Liver (tissue), 9 donors: ENCODE results near the gene NACAD. TPM values are rescaled to one million over a fixed set of nuclear protein-coding genes. Genes with fewer than 3 reads are reported as not detected.

Source experiments
- DNase-seq: peaks from one replicate; pipeline ENCODE4 v3.0.0-alpha.2; 2017; ENCODE audit warnings: low spot score
- H3K27ac ChIP-seq, 2 donors: one replicate each; pipeline ENCODE4 v1.7.0; 2013; ENCODE audit warnings: inconsistent platforms in 2 of 2, low read length in 2 of 2, control low read depth in 1 of 2, low read depth in 1 of 2, mild to moderate bottlenecking in 1 of 2
- H3K27me3 ChIP-seq, 4 donors: one replicate each; pipeline versions ENCODE4 v1.6.1 to v1.7.0; 2013; ENCODE audit warnings: low read length in 3 of 4, inconsistent platforms in 1 of 4, mild to moderate bottlenecking in 1 of 4, moderate library complexity in 1 of 4; ENCODE audit not compliant: control insufficient read depth in 4 of 4, insufficient read depth in 4 of 4
- H3K36me3 ChIP-seq, 4 donors: one replicate each; pipeline versions ENCODE4 v1.6.1 to v1.7.0; 2013; ENCODE audit warnings: low read length in 3 of 4, mild to moderate bottlenecking in 3 of 4, low read depth in 1 of 4, moderate library complexity in 1 of 4; ENCODE audit not compliant: control insufficient read depth in 4 of 4, insufficient read depth in 3 of 4
- H3K4me1 ChIP-seq, 4 donors: one replicate each; pipeline versions ENCODE4 v1.6.1 to v1.7.0; 2013; ENCODE audit warnings: low read length in 3 of 4, mild to moderate bottlenecking in 3 of 4, moderate library complexity in 1 of 4; ENCODE audit not compliant: control insufficient read depth in 4 of 4, insufficient read depth in 4 of 4
- H3K4me3 ChIP-seq, 3 donors: one replicate each; pipeline versions ENCODE4 v1.6.1 to v1.7.0; 2013; ENCODE audit warnings: low read length in 3 of 3, control low read depth in 1 of 3, low read depth in 1 of 3, mild to moderate bottlenecking in 1 of 3
- H3K9ac ChIP-seq, 2 donors: one replicate each; pipeline ENCODE4 v1.7.0; 2013; ENCODE audit warnings: low read length in 2 of 2, mild to moderate bottlenecking in 2 of 2, moderate library complexity in 2 of 2, control low read depth in 1 of 2, low read depth in 1 of 2
- H3K9me3 ChIP-seq, 4 donors: one replicate each; pipeline versions ENCODE4 v1.6.1 to v1.7.0; 2013; ENCODE audit warnings: low read length in 3 of 4; ENCODE audit not compliant: control insufficient read depth in 4 of 4
- EGR1 ChIP-seq, 2 donors: IDR thresholded peaks; 2 replicates each; pipeline ENCODE4 v1.6.1; 2016 to 2018; ENCODE audit warnings: antibody characterized with exemption in 2 of 2, low read depth in 2 of 2
- FOXA2 ChIP-seq: IDR thresholded peaks from 2 replicates; pipeline ENCODE4 v1.6.1; 2016; ENCODE audit warnings: antibody characterized with exemption
- GABPA ChIP-seq, 2 donors: IDR thresholded peaks in 1 of 2; conservative IDR thresholded peaks in 1 of 2; 2 replicates each; pipeline ENCODE4 v1.6.1; 2016; ENCODE audit warnings: antibody characterized with exemption in 2 of 2, mild to moderate bottlenecking in 1 of 2, moderate library complexity in 1 of 2
- HNF4A ChIP-seq, 2 donors: conservative IDR thresholded peaks; 2 replicates each; pipeline ENCODE4 v1.6.1; 2016; ENCODE audit warnings: antibody characterized with exemption in 2 of 2, mild to moderate bottlenecking in 2 of 2
- HNF4G ChIP-seq: IDR thresholded peaks from 2 replicates; pipeline ENCODE4 v1.6.1; 2016; ENCODE audit warnings: antibody characterized with exemption
- JUND ChIP-seq, 2 donors: IDR thresholded peaks; 2 replicates each; pipeline ENCODE4 v1.6.1; 2016; ENCODE audit warnings: antibody characterized with exemption in 2 of 2
- NR2F2 ChIP-seq: IDR thresholded peaks from 2 replicates; pipeline ENCODE4 v1.6.1; 2016; ENCODE audit warnings: antibody characterized with exemption
- RAD21 ChIP-seq, 2 donors: IDR thresholded peaks; 2 replicates each; pipeline ENCODE4 v1.6.1; 2016; ENCODE audit warnings: antibody characterized with exemption in 2 of 2, mild to moderate bottlenecking in 2 of 2
- RXRA ChIP-seq, 2 donors: IDR thresholded peaks; 2 replicates each; pipeline ENCODE4 v1.6.1; 2017 to 2018; ENCODE audit warnings: antibody characterized with exemption in 2 of 2, mild to moderate bottlenecking in 1 of 2
- SP1 ChIP-seq: IDR thresholded peaks from 2 replicates; pipeline ENCODE4 v1.6.1; 2018; ENCODE audit warnings: antibody characterized with exemption, mild to moderate bottlenecking
- TAF1 ChIP-seq: conservative IDR thresholded peaks from 2 replicates; pipeline ENCODE4 v1.6.1; 2016; ENCODE audit warnings: antibody characterized with exemption, mild to moderate bottlenecking
- YY1 ChIP-seq: IDR thresholded peaks from 2 replicates; pipeline ENCODE4 v1.6.1; 2016; ENCODE audit warnings: antibody characterized with exemption, mild to moderate bottlenecking
- WGBS: extraction: QIAGEN DNeasy Blood & Tissue Kit; methylation state at CpG from one replicate; pipeline ENCODE4 v1.1.7; 2013; 5-methylcytosine and 5-hydroxymethylcytosine counted together
- polyA plus RNA-seq, 2 donors: library from polyadenylated mRNA; stranded (reverse) in 1 of 2; unstranded in 1 of 2; fragments of 200-250 nt in 1 of 2; fragments of >200 nt in 1 of 2; fragmentation: Nextera tagmentation in 1 of 2; extraction: Ambion mirVana in 1 of 2; gene quantifications; one replicate each; pipeline versions ENCODE4 v1.2.1 to v1.2.3, GENCODE V29; 2013 to 2015
- total RNA-seq, 2 donors: library from RNA; depleted of rRNA; stranded (reverse); fragments of >200 nt; gene quantifications; one replicate each; pipeline ENCODE4 v1.2.3, GENCODE V29; 2014
- TF ChIP-seq, protein P1 (sequence below): fragments of 150-350 bp; IDR thresholded peaks from 2 replicates; pipeline ENCODE4 v1.5.1; 2017; ENCODE audit warnings: improper control_type of control experiment, low read depth, low read length; ENCODE audit not compliant: missing input control
- TF ChIP-seq, protein P2 (sequence below): IDR thresholded peaks from 2 replicates; pipeline ENCODE4 v1.6.1; 2016; ENCODE audit warnings: antibody characterized with exemption, mild to moderate bottlenecking
- TF ChIP-seq, protein P3 (sequence below): IDR thresholded peaks from 2 replicates; pipeline ENCODE4 v1.6.1; 2016; ENCODE audit warnings: antibody characterized with exemption
- TF ChIP-seq, protein P4 (sequence below): IDR thresholded peaks from 2 replicates; pipeline ENCODE4 v1.6.1; 2016; ENCODE audit warnings: antibody characterized with exemption
- TF ChIP-seq, protein P5 (sequence below): IDR thresholded peaks from 2 replicates; pipeline ENCODE4 v1.6.1; 2016; ENCODE audit warnings: antibody characterized with exemption
- donor health status: healthy.
- donor health status: healthy.
- donor health status: healthy.
- donor health status: healthy.
- donor health status: healthy.

NACAD gene
- total and polyA plus RNA-seq, 4 donors: 0.03 to 0.14 (median 0.09) TPM

DNA sequence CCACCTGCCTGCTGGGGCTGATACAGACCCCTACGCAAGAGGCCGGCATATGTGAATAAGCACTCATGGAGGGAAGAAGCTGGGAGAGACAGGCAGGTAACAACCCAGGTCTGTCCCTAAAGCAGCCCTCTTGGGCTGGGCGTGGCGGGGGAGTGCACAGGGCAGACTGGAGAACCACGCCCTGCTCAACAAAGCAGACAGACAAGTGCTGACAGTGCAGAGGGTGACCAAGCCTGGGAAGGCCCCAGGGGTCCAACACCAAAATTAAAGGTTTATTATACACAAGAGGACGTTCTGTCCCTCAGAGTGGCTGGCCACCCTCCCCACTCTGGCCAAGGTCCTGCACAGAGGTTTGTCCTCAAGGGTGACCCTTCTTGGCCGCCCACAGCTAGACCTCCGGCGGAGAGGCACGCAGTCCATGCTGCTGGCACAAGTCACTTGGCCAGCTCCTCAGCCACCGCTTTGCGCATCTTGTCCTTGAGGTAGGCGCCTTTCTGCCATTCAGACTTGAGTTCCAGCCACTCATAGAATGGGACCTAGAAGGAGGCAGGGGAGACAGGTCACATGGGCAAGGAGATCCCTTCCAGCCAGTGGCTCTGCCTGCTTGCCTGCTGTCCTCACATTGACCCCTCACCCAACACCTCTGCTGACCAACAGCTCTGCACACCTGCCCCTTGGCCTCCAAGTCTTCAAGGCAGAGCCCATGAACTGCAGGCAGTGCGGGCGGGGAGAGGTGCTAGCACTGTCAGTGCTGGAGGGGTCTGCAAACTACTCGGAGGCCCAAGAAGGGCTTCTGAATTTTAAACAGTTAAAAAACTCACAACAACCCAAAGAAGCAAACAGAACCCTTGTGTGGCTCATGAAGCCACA lies 11.4 kb upstream of the NACAD start:
- H3K4me1 ChIP-seq: no peaks in the 10 kb centered on the region
- WGBS: 95% methylated on average over 16 of the region's 16 CpGs
- H3K27me3 ChIP-seq: no peaks in the 10 kb centered on the region
- no peak overlapping the region for H3K27ac ChIP-seq
- H3K4me3 ChIP-seq: no peak overlapping the region
- TF ChIP-seq FOXA2 (no peak), GABPA (IDR thresholded peaks at IDR 0.05 in 1 of 2, conservative IDR thresholded peaks at IDR 0.05 in 1 of 2) (no peak), NR2F2 (no peak), HNF4G (no peak), EGR1 (IDR thresholded peaks at IDR 0.05; ENCODE audit: low read depth in 2 of 2) (no peak)
- TF ChIP-seq, protein P1, sequence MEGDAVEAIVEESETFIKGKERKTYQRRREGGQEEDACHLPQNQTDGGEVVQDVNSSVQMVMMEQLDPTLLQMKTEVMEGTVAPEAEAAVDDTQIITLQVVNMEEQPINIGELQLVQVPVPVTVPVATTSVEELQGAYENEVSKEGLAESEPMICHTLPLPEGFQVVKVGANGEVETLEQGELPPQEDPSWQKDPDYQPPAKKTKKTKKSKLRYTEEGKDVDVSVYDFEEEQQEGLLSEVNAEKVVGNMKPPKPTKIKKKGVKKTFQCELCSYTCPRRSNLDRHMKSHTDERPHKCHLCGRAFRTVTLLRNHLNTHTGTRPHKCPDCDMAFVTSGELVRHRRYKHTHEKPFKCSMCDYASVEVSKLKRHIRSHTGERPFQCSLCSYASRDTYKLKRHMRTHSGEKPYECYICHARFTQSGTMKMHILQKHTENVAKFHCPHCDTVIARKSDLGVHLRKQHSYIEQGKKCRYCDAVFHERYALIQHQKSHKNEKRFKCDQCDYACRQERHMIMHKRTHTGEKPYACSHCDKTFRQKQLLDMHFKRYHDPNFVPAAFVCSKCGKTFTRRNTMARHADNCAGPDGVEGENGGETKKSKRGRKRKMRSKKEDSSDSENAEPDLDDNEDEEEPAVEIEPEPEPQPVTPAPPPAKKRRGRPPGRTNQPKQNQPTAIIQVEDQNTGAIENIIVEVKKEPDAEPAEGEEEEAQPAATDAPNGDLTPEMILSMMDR: no peak
- TF ChIP-seq, protein P2, sequence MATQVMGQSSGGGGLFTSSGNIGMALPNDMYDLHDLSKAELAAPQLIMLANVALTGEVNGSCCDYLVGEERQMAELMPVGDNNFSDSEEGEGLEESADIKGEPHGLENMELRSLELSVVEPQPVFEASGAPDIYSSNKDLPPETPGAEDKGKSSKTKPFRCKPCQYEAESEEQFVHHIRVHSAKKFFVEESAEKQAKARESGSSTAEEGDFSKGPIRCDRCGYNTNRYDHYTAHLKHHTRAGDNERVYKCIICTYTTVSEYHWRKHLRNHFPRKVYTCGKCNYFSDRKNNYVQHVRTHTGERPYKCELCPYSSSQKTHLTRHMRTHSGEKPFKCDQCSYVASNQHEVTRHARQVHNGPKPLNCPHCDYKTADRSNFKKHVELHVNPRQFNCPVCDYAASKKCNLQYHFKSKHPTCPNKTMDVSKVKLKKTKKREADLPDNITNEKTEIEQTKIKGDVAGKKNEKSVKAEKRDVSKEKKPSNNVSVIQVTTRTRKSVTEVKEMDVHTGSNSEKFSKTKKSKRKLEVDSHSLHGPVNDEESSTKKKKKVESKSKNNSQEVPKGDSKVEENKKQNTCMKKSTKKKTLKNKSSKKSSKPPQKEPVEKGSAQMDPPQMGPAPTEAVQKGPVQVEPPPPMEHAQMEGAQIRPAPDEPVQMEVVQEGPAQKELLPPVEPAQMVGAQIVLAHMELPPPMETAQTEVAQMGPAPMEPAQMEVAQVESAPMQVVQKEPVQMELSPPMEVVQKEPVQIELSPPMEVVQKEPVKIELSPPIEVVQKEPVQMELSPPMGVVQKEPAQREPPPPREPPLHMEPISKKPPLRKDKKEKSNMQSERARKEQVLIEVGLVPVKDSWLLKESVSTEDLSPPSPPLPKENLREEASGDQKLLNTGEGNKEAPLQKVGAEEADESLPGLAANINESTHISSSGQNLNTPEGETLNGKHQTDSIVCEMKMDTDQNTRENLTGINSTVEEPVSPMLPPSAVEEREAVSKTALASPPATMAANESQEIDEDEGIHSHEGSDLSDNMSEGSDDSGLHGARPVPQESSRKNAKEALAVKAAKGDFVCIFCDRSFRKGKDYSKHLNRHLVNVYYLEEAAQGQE: no peak
- no peak overlapping the region for H3K9ac ChIP-seq
- H3K9me3 ChIP-seq: no peaks in the 10 kb centered on the region
- H3K36me3 ChIP-seq: peaks cover 39 to 62% (median 55%) of the 10 kb centered on the region in 4 donors
- no peak for DNase-seq

DNA sequence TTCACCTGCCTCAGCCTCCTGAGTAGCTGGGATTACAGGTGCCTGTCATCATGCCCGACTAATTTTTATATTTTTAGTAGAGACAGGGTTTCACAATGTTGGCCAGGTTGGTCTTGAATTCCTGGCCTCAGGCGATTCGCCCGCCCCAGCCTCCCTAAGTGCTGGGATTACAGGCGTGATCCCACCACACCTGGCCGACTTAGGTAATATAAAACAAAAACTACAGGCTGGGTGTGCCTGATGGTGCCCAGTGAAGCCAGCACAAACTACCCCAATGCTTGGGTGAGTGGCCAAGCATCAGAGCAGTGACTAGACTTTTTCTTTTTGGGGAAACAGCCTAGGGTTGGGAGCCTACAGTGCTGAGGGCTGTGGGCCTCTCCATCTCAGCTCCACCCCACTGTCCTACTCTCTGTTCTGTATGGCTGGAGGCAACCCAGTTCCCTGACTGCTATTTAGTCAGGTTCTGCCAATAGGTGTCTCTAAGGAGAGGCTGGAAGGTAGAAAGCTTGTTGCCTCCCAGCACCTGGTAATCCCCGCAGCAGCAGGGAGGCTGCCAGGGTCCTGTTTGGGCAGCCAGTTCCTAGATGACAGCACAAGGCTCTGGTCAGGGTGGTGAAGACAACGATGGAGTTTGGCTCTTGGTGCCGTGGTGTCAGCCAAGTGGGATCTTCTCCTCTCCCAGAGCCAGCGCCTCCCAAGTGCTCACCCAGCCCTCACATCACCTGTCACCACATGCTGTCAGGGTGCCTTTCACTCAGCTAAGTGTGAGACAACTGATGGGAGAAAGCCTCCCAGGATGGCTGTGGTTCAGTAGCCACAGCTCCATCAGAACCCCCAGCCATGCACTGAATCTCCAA lies 10.4 kb upstream of the NACAD start:
- H3K9me3 ChIP-seq: no peaks in the 10 kb centered on the region
- no peak overlapping the region for H3K27ac ChIP-seq
- WGBS: 85% methylated on average over 10 of the region's 10 CpGs
- no peaks in the 10 kb centered on the region for H3K4me1 ChIP-seq
- no peak for DNase-seq
- no peak overlapping the region for H3K4me3 ChIP-seq
- H3K9ac ChIP-seq: no peak overlapping the region
- peaks cover 31 to 53% (median 47%) of the 10 kb centered on the region in 4 donors for H3K36me3 ChIP-seq
- no peaks in the 10 kb centered on the region for H3K27me3 ChIP-seq
- no peak for TF ChIP-seq HNF4G
- no peak for TF ChIP-seq SP1
- no peak for TF ChIP-seq RXRA (IDR thresholded peaks at IDR 0.05)
- no peak for TF ChIP-seq FOXA2
- TF ChIP-seq, protein P3, sequence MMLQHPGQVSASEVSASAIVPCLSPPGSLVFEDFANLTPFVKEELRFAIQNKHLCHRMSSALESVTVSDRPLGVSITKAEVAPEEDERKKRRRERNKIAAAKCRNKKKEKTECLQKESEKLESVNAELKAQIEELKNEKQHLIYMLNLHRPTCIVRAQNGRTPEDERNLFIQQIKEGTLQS: no peak
- TF ChIP-seq, protein P4, sequence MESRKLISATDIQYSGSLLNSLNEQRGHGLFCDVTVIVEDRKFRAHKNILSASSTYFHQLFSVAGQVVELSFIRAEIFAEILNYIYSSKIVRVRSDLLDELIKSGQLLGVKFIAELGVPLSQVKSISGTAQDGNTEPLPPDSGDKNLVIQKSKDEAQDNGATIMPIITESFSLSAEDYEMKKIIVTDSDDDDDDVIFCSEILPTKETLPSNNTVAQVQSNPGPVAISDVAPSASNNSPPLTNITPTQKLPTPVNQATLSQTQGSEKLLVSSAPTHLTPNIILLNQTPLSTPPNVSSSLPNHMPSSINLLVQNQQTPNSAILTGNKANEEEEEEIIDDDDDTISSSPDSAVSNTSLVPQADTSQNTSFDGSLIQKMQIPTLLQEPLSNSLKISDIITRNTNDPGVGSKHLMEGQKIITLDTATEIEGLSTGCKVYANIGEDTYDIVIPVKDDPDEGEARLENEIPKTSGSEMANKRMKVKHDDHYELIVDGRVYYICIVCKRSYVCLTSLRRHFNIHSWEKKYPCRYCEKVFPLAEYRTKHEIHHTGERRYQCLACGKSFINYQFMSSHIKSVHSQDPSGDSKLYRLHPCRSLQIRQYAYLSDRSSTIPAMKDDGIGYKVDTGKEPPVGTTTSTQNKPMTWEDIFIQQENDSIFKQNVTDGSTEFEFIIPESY: no peak
- no peak for TF ChIP-seq JUND (IDR thresholded peaks at IDR 0.05)
- no peak for TF ChIP-seq YY1
- TF ChIP-seq EGR1 (IDR thresholded peaks at IDR 0.05; ENCODE audit: low read depth in 2 of 2): no peak
- no peak for TF ChIP-seq NR2F2
- TF ChIP-seq RAD21 (IDR thresholded peaks at IDR 0.05): no peak
- no peak for TF ChIP-seq HNF4A (conservative IDR thresholded peaks at IDR 0.05)
- no peak for TF ChIP-seq GABPA (IDR thresholded peaks at IDR 0.05 in 1 of 2, conservative IDR thresholded peaks at IDR 0.05 in 1 of 2)
- TF ChIP-seq, protein P2: no peak
- TF ChIP-seq, protein P5, sequence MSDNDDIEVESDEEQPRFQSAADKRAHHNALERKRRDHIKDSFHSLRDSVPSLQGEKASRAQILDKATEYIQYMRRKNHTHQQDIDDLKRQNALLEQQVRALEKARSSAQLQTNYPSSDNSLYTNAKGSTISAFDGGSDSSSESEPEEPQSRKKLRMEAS: no peak
- no peak for TF ChIP-seq TAF1
